Hepatocyte (in vitro differentiated cells): ENCODE results near the gene TCHHL1.

Experiments used
- CTCF ChIP-seq: fragments of 200-600 bp; sonication (generic); IDR thresholded peaks from 2 replicates; pipeline ENCODE4 v1.5.1; 2016; ENCODE audit warnings: antibody characterized with exemption, mild to moderate bottlenecking; ENCODE audit not compliant: poor library complexity
- EZH2 ChIP-seq: fragments of 200-600 bp; sonication (generic); IDR thresholded peaks from 2 replicates; pipeline ENCODE4 v1.6.1; 2016; ENCODE audit warnings: antibody characterized with exemption, mild to moderate bottlenecking, borderline replicate concordance
- EZH2phosphoT487 ChIP-seq: fragments of 200-600 bp; sonication (generic); IDR thresholded peaks from one replicate; pipeline ENCODE4 v1.6.1; 2018; ENCODE audit warnings: antibody characterized with exemption, mild to moderate bottlenecking, low read depth, moderate library complexity; ENCODE audit not compliant: unreplicated experiment, severe bottlenecking

DNA sequence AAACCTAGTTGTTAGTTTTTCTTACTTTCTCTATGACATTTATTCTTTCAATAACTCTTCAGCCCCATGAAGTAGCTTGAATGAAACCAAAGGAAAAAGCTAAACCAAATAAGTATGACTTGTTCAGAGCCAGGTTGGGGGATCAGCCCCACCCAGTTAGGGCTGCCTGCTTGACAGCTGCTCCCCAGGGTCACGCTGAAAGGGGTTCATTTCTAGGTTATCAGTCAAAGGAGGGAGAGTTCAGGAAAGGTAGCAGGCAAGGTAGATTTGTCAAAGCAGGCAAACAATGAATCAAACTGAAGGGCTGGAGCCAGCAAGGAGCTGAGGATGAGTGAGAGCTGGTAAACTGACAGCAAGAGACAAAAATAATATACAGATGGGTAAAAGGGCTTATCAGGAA is 49.0 kb downstream of the TCHHL1 start:
- TF ChIP-seq CTCF (no peak), EZH2phosphoT487 (no peak), EZH2 (no peak)
